LNCAP (cell line): Measurements from ENCODE around the gene ADAM12.

Source experiments
- CTCF ChIP-seq: fragments of 450-650 bp; IDR thresholded peaks from 2 replicates; pipeline ENCODE4 v1.5.1; 2017; ENCODE audit warnings: mild to moderate bottlenecking

ADAM12 gene

GRCh38 chr10:126212738-126213137 lies 175.5 kb downstream of the ADAM12 start:
- no peak for TF ChIP-seq CTCF

GRCh38 chr10:126210051-126210651 lies 178.1 kb downstream of the ADAM12 start:
- TF ChIP-seq CTCF = no peak

GRCh38 chr10:126209451-126209850 lies 178.8 kb downstream of the ADAM12 start:
- no peak for TF ChIP-seq CTCF

- no peak for TF ChIP-seq CTCF
Measured at GRCh38 chr10:126208726-126209302, 179.5 kb downstream of the ADAM12 start.

GRCh38 chr10:126207851-126208250 lies 180.4 kb downstream of the ADAM12 start:
- no peak for TF ChIP-seq CTCF

- TF ChIP-seq CTCF = no peak
Measured at GRCh38 chr10:126207313-126207771, 180.9 kb downstream of the ADAM12 start.

- TF ChIP-seq CTCF = no peak
Measured at GRCh38 chr10:126205486-126206205, 182.6 kb downstream of the ADAM12 start.
